ENCODE data around the gene APC2.
A peak's percentile ranks its signal among the peaks of the same experiment; 100 is the strongest.
"Not testable (repeated sequence)": the region's sequence is repeated elsewhere in the genome, so short reads cannot be mapped to it uniquely, and the experiment has no call there.

APC2 gene

GRCh38 chr19:1467215-1467489 lies 17.2 kb downstream of the APC2 start:
- no peak for DNase-seq

GRCh38 chr19:1467490-1468273 lies 17.8 kb downstream of the APC2 start:
- DNase-seq: no peak

GRCh38 chr19:1468274-1468820 lies 18.4 kb downstream of the APC2 start:
- no peak for DNase-seq

- peak in 1 of 4 experiments; percentile 18 for DNase-seq
Measured at GRCh38 chr19:1468821-1469254, 18.9 kb downstream of the APC2 start.

GRCh38 chr19:1469255-1470054 lies 19.5 kb downstream of the APC2 start:
- DNase-seq: peak in 1 of 4 experiments; percentile 12

- DNase-seq: no peak
Measured at GRCh38 chr19:1470055-1470304, 20.1 kb downstream of the APC2 start.

GRCh38 chr19:1470305-1471009 lies 20.5 kb downstream of the APC2 start:
- DNase-seq: peak in 2 of 4 experiments; percentile 44 to 71

- no peak for DNase-seq
Measured at GRCh38 chr19:1471010-1471514, 21.1 kb downstream of the APC2 start.

GRCh38 chr19:1471515-1472160 lies 21.7 kb downstream of the APC2 start:
- DNase-seq: peak in 1 of 4 experiments; percentile 15

GRCh38 chr19:1472231-1473084 lies 22.5 kb downstream of the APC2 start:
- DNase-seq: no peak

GRCh38 chr19:1473085-1473851 lies 23.3 kb downstream of the APC2 start:
- DNase-seq: no peak

- no peak for DNase-seq
Measured at GRCh38 chr19:1474011-1474764, 24.3 kb downstream of the APC2 start.

GRCh38 chr19:1474765-1475351 lies 24.9 kb downstream of the APC2 start:
- DNase-seq: no peak

GRCh38 chr19:1475751-1476437 lies 26.0 kb downstream of the APC2 start:
- DNase-seq: no peak

- DNase-seq: not testable (repeated sequence)
Measured at GRCh38 chr19:1477056-1477455, 27.1 kb downstream of the APC2 start.

- peak; percentile 78 to 88 (median 82) for DNase-seq
Measured at GRCh38 chr19:1478934-1479707, 29.2 kb downstream of the APC2 start, which contains the start of gene C19orf25. TSS of gene C19orf25 (minus strand) at chr19:1479215. CDS start at chr19:1478903, 312 bp downstream.

- no peak for DNase-seq
Measured at GRCh38 chr19:1481224-1481892, 31.4 kb downstream of the APC2 start.

- no peak for DNase-seq
Measured at GRCh38 chr19:1481893-1482360, 32.0 kb downstream of the APC2 start.

All from activated naive CD4-positive, alpha-beta T cell (primary cell).